RWPE1 (cell line): ENCODE measurements around the gene PCDHA3.
"Not testable (repeated sequence)": the region's sequence is repeated elsewhere in the genome, so short reads cannot be mapped to it uniquely, and the experiment has no call there.

Experiments used
- CTCF ChIA-PET: fragments of 350-600 bp; sonication (Branson Sonifier 250); formaldehyde crosslinking; extraction: SDS; loops from one replicate; lab custom pipeline; 2021; lab: Yijun Ruan, JAX
- POLR2A ChIA-PET: fragments of 400-600 bp; formaldehyde crosslinking; extraction: SDS; loops from one replicate; lab custom pipeline; 2020; ENCODE audit warnings: antibody characterized with exemption; ENCODE audit not compliant: low non-redundant PET; lab: Yijun Ruan, JAX
- DNase-seq: peaks from one replicate; pipeline ENCODE4 v3.0.0; 2012; ENCODE audit warnings: low spot score
- H3K27ac ChIP-seq: fragments of 450-650 bp; 2 replicates; pipeline ENCODE4 v1.5.1; 2017
- TF ChIP-seq, protein P1 (sequence below): fragments of 450-650 bp; conservative IDR thresholded peaks from 2 replicates; pipeline ENCODE4 v1.5.1; 2017; ENCODE audit warnings: low read depth, mild to moderate bottlenecking

PCDHA3 gene

DNA sequence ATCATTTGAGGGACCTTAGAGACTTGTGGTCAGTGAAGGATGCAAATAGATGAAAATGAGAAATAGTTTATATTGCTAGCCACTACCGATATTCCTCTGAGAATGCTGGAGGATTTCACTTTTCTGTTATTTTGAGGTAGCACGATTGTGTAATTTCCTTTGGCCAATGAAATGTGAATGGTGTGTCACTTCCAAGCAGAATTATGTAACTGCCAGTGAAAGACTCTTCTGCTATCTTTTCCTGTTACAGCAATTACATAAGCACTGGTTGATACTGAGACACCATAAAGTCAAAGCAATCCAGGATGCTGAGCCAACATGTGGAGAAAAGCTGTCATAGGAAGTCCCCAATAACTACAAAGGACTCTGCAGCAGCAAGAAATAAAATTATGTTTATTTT lies 9.8 kb upstream of the PCDHA3 start:
- no peak for DNase-seq
- CTCF ChIA-PET, result no interaction called here
- TF ChIP-seq, protein P1, sequence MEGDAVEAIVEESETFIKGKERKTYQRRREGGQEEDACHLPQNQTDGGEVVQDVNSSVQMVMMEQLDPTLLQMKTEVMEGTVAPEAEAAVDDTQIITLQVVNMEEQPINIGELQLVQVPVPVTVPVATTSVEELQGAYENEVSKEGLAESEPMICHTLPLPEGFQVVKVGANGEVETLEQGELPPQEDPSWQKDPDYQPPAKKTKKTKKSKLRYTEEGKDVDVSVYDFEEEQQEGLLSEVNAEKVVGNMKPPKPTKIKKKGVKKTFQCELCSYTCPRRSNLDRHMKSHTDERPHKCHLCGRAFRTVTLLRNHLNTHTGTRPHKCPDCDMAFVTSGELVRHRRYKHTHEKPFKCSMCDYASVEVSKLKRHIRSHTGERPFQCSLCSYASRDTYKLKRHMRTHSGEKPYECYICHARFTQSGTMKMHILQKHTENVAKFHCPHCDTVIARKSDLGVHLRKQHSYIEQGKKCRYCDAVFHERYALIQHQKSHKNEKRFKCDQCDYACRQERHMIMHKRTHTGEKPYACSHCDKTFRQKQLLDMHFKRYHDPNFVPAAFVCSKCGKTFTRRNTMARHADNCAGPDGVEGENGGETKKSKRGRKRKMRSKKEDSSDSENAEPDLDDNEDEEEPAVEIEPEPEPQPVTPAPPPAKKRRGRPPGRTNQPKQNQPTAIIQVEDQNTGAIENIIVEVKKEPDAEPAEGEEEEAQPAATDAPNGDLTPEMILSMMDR, result no peak
- no peak overlapping the region for H3K27ac ChIP-seq
- POLR2A ChIA-PET, result no interaction called here

DNA sequence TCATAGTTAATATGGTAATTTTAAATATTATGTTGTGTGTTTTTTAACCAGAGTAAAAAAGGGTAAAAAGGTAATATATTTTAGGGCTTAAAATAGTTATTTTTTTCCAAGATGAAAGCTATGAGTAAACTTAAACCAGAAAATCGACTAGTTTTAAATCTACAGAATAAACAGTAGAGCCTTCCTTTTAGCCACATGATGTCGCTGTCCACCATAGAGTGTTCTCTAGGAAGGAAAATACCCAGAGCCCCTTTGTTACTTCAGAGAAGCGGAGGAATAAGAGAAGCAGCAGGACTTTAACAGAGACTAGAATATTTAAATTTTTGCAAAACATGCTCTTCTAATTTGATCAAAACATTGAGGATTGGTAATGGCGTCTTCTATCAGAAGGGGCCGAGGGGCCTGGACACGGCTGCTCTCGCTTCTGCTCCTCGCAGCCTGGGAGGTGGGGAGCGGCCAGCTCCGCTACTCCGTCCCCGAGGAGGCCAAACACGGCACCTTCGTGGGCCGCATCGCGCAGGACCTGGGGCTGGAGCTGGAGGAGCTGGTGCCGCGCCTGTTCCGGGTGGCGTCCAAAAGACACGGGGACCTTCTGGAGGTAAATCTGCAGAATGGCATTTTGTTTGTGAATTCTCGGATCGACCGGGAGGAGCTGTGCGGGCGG lies 6.1 kb upstream of the PCDHA3 start, which contains the start of gene PCDHA2:
Gene PCDHA2 (plus strand): TSS at position 258 of the 664 bp plus-strand sequence.
- ChIA-PET CTCF (interaction anchor here (0.6 to 1.0 kb wide), 3 partner anchors 14 to 1244 kb away, joined by 3 to 4 read pairs (median 4); partner anchors contain the start of gene PCDHA8), POLR2A (no interaction called here)
- no peak within 1 kb of the TSS for H3K27ac ChIP-seq
- DNase-seq, result no peak
- TF ChIP-seq, protein P1, result no peak

DNA sequence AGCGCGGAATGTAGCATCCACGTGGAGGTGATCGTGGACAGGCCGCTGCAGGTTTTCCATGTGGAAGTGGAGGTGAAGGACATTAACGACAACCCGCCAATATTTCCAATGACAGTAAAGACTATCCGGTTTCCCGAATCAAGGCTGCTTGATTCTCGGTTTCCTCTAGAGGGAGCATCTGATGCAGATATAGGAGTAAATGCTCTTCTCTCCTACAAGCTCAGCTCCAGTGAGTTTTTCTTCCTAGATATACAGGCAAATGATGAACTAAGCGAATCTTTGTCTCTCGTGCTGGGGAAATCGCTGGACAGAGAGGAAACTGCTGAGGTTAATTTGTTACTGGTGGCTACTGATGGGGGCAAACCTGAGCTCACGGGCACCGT lies 5.6 kb upstream of the PCDHA3 start:
- peak; percentile 17 for DNase-seq
- H3K27ac ChIP-seq, result no peak overlapping the region
- ChIA-PET POLR2A (no interaction called here), CTCF (interaction anchor here (0.6 to 1.0 kb wide), 3 partner anchors 14 to 404 kb away, joined by 3 to 5 read pairs (median 4); partner anchors contain the start of genes PCDHA8 and PCDHB11)
- TF ChIP-seq, protein P1, result no peak; the same call in 1 of the 2 replicates

DNA sequence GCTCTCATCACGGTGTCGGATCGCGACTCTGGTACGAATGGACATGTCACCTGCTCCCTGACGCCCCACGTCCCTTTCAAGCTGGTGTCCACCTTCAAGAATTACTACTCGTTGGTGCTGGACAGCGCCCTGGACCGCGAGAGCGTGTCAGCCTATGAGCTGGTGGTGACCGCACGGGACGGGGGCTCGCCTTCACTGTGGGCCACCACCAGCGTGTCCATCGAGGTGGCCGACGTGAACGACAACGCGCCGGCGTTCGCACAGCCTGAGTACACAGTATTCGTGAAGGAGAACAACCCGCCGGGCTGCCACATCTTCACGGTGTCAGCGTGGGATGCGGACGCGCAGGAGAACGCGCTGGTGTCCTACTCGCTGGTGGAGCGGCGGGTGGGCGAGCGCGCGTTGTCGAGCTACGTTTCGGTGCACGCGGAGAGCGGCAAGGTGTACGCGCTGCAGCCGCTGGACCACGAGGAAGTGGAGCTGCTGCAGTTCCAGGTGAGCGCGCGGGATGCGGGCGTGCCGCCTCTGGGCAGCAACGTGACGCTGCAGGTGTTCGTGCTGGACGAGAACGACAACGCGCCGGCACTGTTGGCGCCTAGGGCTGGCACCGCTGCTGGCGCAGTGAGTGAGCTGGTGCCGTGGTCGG lies 4.7 kb upstream of the PCDHA3 start:
- H3K27ac ChIP-seq, DNase-seq, POLR2A ChIA-PET, CTCF ChIA-PET: not testable (repeated sequence)

DNA sequence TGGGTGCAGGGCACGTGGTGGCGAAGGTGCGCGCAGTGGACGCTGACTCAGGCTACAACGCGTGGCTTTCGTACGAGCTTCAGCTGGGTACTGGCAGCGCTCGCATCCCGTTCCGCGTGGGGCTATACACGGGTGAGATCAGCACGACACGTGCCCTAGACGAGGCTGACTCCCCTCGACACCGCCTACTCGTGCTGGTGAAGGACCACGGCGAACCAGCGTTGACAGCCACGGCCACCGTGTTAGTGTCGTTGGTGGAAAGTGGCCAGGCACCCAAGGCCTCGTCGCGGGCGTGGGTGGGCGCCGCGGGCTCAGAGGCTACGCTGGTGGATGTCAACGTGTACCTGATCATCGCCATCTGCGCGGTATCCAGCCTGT lies 4.2 kb upstream of the PCDHA3 start:
- TF ChIP-seq, protein P1, result no peak
- POLR2A ChIA-PET, result no interaction called here
- CTCF ChIA-PET, result no interaction called here
- DNase-seq, result no peak
- no peak overlapping the region for H3K27ac ChIP-seq

DNA sequence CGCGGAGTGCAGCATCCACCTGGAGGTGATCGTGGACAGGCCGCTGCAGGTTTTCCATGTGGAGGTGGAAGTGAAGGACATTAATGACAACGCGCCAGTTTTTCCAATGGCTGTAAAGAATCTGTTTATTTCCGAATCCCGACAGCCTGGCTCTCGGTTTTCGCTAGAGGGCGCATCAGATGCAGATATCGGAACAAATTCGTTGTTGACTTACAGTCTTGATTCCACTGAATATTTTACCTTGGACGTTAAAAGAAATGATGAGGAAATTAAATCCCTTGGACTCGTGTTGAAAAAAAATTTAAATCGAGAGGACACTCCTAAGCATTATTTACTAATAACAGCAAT lies 611 bp downstream of the PCDHA3 start:
- TF ChIP-seq, protein P1, result no peak
- CTCF ChIA-PET, result no interaction called here
- POLR2A ChIA-PET, result no interaction called here
- no peak overlapping the region for H3K27ac ChIP-seq
- DNase-seq, result no peak

DNA sequence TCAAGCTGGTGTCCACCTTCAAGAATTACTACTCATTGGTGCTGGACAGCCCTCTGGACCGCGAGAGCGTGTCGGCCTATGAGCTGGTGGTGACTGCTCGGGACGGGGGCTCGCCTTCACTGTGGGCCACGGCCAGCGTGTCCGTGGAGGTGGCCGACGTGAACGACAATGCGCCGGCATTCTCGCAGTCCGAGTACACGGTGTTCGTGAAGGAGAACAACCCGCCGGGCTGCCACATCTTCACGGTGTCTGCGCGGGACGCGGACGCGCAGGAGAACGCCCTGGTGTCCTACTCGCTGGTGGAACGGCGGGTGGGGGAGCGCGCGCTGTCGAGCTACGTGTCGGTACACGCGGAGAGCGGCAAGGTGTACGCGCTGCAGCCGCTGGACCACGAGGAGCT lies 1.5 kb downstream of the PCDHA3 start:
- CTCF ChIA-PET, result interaction anchor here (1.1 kb wide), 1 partner anchor 14 kb away, joined by 6 read pairs; no protein-coding TSS in a partner anchor
- POLR2A ChIA-PET, DNase-seq, H3K27ac ChIP-seq: not testable (repeated sequence)
